Endothelial cell of umbilical vein (primary cell): ENCODE results near the gene EVA1A.

Experiments
- EZH2 ChIP-seq: IDR thresholded peaks from 2 replicates; pipeline ENCODE4 v1.6.1; 2012; ENCODE audit warnings: borderline replicate concordance, low read depth, mild to moderate bottlenecking, moderate library complexity, low read length, inconsistent platforms; ENCODE audit not compliant: severe bottlenecking
- FOS ChIP-seq: IDR thresholded peaks from 2 replicates; pipeline ENCODE4 v1.6.1; 2011; ENCODE audit warnings: mild to moderate bottlenecking, low read length, moderate library complexity, borderline replicate concordance; ENCODE audit not compliant: insufficient read depth
- POLR2A ChIP-seq: IDR thresholded peaks from 2 replicates; pipeline ENCODE4 v1.6.1; 2012; ENCODE audit warnings: low read depth, mild to moderate bottlenecking, control low read depth, low read length
- POLR2AphosphoS5 ChIP-seq: IDR thresholded peaks from 2 replicates; pipeline ENCODE4 v1.6.1; 2012; ENCODE audit warnings: low read depth, mild to moderate bottlenecking, control low read depth, low read length, moderate library complexity; ENCODE audit not compliant: insufficient read depth
- TF ChIP-seq, protein P1 (sequence below), 2 donors: IDR thresholded peaks; 1 replicate in 1 of 2; 2 replicates in 1 of 2; pipeline ENCODE4 v1.5.1; 2011; ENCODE audit warnings: low read length in 2 of 2, mild to moderate bottlenecking in 2 of 2, moderate library complexity in 2 of 2, control low read depth in 1 of 2, inconsistent platforms in 1 of 2, low read depth in 1 of 2; ENCODE audit not compliant: insufficient read depth in 1 of 2; ENCODE audit errors: extremely low read depth in 1 of 2
- TF ChIP-seq, protein P2 (sequence below): IDR thresholded peaks from 2 replicates; pipeline ENCODE4 v1.6.1; 2011; ENCODE audit not compliant: insufficient read depth, insufficient read length

GRCh38 chr2:75525434-75526310 lies 35.1 kb downstream of the EVA1A start:
- TF ChIP-seq POLR2AphosphoS5 (no peak), POLR2A (no peak), FOS (peak; percentile 27), EZH2 (no peak)
- TF ChIP-seq, protein P1, sequence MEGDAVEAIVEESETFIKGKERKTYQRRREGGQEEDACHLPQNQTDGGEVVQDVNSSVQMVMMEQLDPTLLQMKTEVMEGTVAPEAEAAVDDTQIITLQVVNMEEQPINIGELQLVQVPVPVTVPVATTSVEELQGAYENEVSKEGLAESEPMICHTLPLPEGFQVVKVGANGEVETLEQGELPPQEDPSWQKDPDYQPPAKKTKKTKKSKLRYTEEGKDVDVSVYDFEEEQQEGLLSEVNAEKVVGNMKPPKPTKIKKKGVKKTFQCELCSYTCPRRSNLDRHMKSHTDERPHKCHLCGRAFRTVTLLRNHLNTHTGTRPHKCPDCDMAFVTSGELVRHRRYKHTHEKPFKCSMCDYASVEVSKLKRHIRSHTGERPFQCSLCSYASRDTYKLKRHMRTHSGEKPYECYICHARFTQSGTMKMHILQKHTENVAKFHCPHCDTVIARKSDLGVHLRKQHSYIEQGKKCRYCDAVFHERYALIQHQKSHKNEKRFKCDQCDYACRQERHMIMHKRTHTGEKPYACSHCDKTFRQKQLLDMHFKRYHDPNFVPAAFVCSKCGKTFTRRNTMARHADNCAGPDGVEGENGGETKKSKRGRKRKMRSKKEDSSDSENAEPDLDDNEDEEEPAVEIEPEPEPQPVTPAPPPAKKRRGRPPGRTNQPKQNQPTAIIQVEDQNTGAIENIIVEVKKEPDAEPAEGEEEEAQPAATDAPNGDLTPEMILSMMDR (IDR thresholded peaks at IDR 0.05; ENCODE audit: extremely low read depth in 1 of 2, insufficient read depth in 1 of 2, low read depth in 1 of 2, low read length in 2 of 2), result no peak
- TF ChIP-seq, protein P2, sequence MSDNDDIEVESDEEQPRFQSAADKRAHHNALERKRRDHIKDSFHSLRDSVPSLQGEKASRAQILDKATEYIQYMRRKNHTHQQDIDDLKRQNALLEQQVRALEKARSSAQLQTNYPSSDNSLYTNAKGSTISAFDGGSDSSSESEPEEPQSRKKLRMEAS, result no peak
